Jurkat, Clone E6-1 (cell line): ENCODE results near the gene ATP2C1.

Experiments used
- DNase-seq: peaks from one replicate; pipeline ENCODE4 v3.0.0-alpha.2; 2011; ENCODE audit warnings: low read depth, low spot score
- H3K4me3 ChIP-seq: 2 replicates; pipeline ENCODE4 v1.5.1; 2011; ENCODE audit warnings: mild to moderate bottlenecking, low read length, control low read depth, moderate library complexity

The ATP2C1 gene

DNA sequence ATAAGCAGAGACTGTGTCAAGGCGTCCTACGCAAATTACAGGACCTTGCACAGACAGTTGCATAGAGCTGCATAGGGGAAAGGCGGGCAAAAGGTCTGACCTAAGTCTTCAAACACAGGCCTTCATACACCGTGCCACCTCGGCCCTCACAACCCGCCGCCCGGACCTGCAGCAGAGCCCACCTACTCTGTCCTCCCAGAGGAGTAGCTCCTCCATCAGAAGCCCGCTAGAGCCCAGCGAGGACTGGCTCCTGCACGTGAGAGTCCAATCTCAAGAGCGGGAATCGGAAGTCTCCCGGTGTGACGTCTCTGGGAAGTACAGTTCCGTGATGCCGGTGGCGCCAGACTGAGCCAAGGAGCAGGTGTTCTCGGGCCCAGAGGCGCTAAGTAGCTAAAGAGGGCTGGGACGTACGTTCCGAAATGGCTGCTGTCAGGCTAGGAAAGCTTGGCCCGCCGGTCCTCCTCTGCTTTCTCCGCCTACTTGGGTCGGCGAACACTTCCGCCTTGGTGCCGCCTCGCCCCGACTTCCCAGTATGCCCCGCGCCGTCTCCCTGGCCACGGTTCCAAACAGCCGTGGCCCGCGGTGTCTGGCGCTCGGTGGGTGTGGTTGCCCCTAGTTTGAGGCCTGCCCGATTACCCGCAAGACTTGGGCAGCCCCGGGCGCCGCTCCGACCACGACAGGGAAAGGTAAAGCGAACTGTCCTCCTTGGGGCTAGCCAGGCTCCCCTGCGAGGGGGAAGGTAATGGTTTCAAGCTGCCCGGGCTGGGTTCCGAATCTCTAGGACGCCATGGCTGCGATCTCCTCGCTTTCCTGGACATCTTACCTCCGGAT is 132.7 kb downstream of the ATP2C1 start, which contains the start of the genes ASTE1 and NEK11:
ASTE1 (minus strand) TSS at position 505 of the 831 bp plus-strand sequence. CDS start 1,519 bp downstream, outside the sequence.
NEK11 (plus strand) TSS at position 557 of the 831 bp plus-strand sequence. CDS start 2,832 bp downstream, outside the sequence.
- H3K4me3 ChIP-seq: peak within 1 kb of the TSS; percentile 86
- DNase-seq: peak; percentile 71

DNA sequence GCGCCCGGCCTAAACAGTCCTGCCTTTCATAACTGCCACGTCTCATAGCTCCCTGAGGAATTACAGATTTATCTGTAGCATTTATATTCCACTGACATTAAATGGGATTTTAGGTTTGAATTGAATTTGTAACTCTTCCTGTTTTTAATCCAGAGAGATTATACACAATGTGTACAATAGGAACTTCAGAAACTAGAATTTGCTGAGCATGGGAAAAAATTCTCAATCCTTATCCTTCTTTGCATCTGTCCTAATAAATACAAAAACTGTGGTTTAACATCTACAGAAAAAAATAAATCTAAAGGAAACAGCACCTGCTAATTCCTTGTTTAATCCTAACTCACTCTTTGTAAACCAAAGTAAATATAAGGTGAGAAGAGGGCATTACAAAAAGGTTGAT is 135.0 kb downstream of the ATP2C1 start:
- H3K4me3 ChIP-seq: no peak overlapping the region
- DNase-seq: no peak

GRCh38 chr3:131031660-131032059 is 137.8 kb downstream of the ATP2C1 start:
- no peak for DNase-seq
- H3K4me3 ChIP-seq: no peak overlapping the region

- peak; percentile 67 for DNase-seq
- no peak overlapping the region for H3K4me3 ChIP-seq
Measured at GRCh38 chr3:131033480-131034080, 139.7 kb downstream of the ATP2C1 start.

DNA sequence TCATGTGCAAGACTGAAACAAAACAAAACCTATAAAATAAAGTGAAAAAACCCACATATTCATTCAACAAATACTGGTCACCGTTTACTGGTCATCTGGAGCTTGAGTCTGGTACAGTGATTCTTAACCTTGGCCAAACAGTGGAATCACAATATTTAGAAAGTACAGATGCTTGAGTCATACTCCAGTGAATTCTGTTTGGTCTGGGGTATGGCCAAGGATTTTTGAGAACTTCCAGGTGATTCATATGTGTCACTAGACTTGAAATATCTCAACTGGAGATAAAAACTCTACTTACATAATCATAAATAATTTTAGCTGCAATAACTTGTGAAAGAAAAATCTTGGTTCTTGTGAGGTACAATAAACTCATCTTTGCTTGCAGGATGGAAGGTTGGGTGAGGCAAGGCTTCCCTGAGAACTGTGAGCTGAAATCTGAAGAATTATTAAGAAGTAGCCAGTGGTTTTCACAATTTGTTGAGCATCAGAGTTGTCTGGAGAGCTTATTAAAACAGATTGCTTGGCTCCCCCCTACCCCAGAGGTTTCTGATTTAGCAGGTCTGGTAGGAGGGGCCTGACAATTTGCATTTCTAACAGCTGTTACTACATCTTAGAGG is 142.4 kb downstream of the ATP2C1 start:
- DNase-seq: no peak
- no peak overlapping the region for H3K4me3 ChIP-seq

- no peak overlapping the region for H3K4me3 ChIP-seq
- no peak for DNase-seq
Measured at GRCh38 chr3:131036986-131037385, 143.1 kb downstream of the ATP2C1 start.

GRCh38 chr3:131038326-131038725 is 144.4 kb downstream of the ATP2C1 start:
- DNase-seq: no peak
- H3K4me3 ChIP-seq: no peak overlapping the region

GRCh38 chr3:131042271-131042985 is 148.5 kb downstream of the ATP2C1 start:
- peak overlapping the region; percentile 20 for H3K4me3 ChIP-seq
- peak; percentile 76 for DNase-seq

DNA sequence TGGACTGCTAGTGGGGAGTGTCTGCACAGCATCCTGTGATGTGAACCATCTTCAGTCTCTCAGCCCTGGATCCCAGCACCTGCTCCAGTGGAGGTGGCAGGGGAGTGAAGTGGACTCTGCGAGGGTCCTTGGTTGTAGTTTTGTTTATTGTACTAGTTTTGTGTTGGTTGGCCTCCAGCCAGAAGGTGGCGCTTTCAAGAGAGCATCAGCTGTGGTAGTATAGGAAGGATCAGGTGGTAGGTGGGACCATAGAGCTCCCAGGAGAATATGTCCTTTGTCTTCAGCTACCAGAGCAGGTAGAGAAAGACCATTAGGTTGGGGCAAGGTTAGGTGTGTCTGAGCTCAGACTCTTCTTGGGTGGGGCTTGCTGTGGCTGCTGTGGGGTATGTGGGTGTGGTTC is 153.7 kb downstream of the ATP2C1 start:
- DNase-seq: no peak
- no peak overlapping the region for H3K4me3 ChIP-seq

DNA sequence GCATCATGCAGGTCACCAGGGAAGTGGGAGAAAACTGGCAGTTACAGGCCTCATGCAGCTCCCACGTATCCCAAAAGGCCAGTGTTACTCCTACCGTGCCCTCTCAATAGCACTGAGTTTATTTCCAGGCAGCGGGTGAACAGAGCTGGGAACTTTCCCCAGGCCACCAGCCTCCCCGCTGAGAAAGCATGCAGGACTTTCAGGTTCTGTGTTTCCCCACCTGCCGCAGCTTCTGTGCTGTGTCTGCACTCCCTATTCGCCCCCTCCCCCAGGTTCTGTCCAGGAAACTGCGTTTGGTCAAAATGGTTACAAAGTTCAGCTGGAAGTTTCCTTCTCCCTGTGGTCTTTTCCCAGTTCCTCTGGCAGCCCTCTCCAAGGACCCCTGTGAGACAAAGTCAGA is 154.1 kb downstream of the ATP2C1 start:
- no peak for DNase-seq
- no peak overlapping the region for H3K4me3 ChIP-seq

- no peak overlapping the region for H3K4me3 ChIP-seq
Measured at GRCh38 chr3:131050001-131050400, 156.1 kb downstream of the ATP2C1 start.

DNA sequence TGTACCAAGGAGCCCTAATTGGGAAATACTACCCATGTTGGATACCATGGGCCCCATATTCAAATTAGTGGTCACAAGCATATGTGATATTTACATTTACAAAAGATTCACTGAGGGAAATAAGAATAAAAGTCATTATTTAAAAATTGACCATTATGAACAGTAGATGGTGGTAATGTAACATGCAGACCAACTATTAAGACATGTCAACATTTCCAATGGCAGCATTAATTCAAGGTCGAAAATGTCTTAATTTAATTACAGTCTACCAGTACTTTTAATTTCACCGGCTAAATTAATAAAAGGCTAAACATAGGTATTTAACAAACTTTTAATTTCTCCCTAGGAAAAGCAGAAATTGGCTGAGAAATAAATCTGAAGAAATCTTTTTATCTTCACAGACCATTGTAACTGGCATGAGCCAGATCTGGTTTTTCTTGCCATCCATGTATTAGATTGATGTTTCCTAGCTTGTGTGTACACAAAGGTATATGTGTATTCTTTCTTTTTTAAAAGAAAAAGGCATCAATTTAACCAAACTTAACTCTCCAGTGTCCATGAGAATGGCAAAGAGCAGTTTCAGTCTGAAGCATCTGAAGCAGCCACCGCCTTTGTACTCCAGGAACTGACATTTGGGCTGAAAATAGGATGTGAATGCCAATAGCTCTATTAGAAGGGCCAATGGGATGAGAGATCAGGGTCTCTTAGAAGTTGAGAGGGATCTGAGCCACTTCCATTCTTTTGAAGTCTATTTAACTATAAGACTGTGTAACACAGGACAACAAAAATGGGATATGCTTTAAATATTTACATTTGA is 159.4 kb downstream of the ATP2C1 start:
- H3K4me3 ChIP-seq: no peak overlapping the region
- DNase-seq: no peak

More at GRCh38 chr3:131050001-131050400, 156.1 kb downstream of the ATP2C1 start:
- DNase-seq: no peak
